ENCODE measurements around the gene PTPRZ1.

Gene PTPRZ1

GRCh38 chr7:121837462-121837861 lies 35.5 kb upstream of the PTPRZ1 start:
- Histone ChIP-seq H3K36me3 (ENCODE audit: control insufficient read depth, insufficient read depth, low read length) (no peaks in the 10 kb centered on the region), H3K27me3 (replicated peaks; ENCODE audit: control insufficient read depth, insufficient read depth, low read length) (no peaks in the 10 kb centered on the region), H3K4me3 (replicated peaks; ENCODE audit: low read depth, low read length) (no peak overlapping the region)
- no peak for DNase-seq (ENCODE audit: extremely low read depth, insufficient read length)
- TF ChIP-seq CTCF (IDR thresholded peaks at IDR 0.05; ENCODE audit: insufficient read depth, low read length, poor library complexity, severe bottlenecking), result no peak

- Histone ChIP-seq H3K36me3 (ENCODE audit: control insufficient read depth, insufficient read depth, low read length) (no peaks in the 10 kb centered on the region), H3K4me3 (replicated peaks; ENCODE audit: low read depth, low read length) (no peak overlapping the region), H3K27me3 (replicated peaks; ENCODE audit: control insufficient read depth, insufficient read depth, low read length) (no peaks in the 10 kb centered on the region)
- no peak for DNase-seq (ENCODE audit: extremely low read depth, insufficient read length)
- no peak for TF ChIP-seq CTCF (IDR thresholded peaks at IDR 0.05; ENCODE audit: insufficient read depth, low read length, poor library complexity, severe bottlenecking)
Measured at GRCh38 chr7:121847041-121847440, 25.9 kb upstream of the PTPRZ1 start.

- no peaks in the 10 kb centered on the region for H3K27me3 ChIP-seq (replicated peaks; ENCODE audit: control insufficient read depth, insufficient read depth, low read length)
- H3K36me3 ChIP-seq (ENCODE audit: control insufficient read depth, insufficient read depth, low read length), result no peaks in the 10 kb centered on the region
- no peak overlapping the region for H3K4me3 ChIP-seq (replicated peaks; ENCODE audit: low read depth, low read length)
- no peak for TF ChIP-seq CTCF (IDR thresholded peaks at IDR 0.05; ENCODE audit: insufficient read depth, low read length, poor library complexity, severe bottlenecking)
- no peak for DNase-seq (ENCODE audit: extremely low read depth, insufficient read length)
Measured at GRCh38 chr7:121853307-121853706, 19.7 kb upstream of the PTPRZ1 start.

- TF ChIP-seq CTCF (IDR thresholded peaks at IDR 0.05; ENCODE audit: insufficient read depth, low read length, poor library complexity, severe bottlenecking), result no peak
- no peaks in the 10 kb centered on the region for H3K36me3 ChIP-seq (ENCODE audit: control insufficient read depth, insufficient read depth, low read length)
- H3K27me3 ChIP-seq (replicated peaks; ENCODE audit: control insufficient read depth, insufficient read depth, low read length), result no peaks in the 10 kb centered on the region
- H3K4me3 ChIP-seq (replicated peaks; ENCODE audit: low read depth, low read length), result no peak overlapping the region
- no peak for DNase-seq (ENCODE audit: extremely low read depth, insufficient read length)
Measured at GRCh38 chr7:121860953-121861352, 12.0 kb upstream of the PTPRZ1 start.

- TF ChIP-seq CTCF (IDR thresholded peaks at IDR 0.05; ENCODE audit: insufficient read depth, low read length, poor library complexity, severe bottlenecking), result no peak
- DNase-seq (ENCODE audit: extremely low read depth, insufficient read length), result no peak
- no peaks in the 10 kb centered on the region for H3K27me3 ChIP-seq (replicated peaks; ENCODE audit: control insufficient read depth, insufficient read depth, low read length)
- no peak overlapping the region for H3K4me3 ChIP-seq (replicated peaks; ENCODE audit: low read depth, low read length)
- no peaks in the 10 kb centered on the region for H3K36me3 ChIP-seq (ENCODE audit: control insufficient read depth, insufficient read depth, low read length)
Measured at GRCh38 chr7:121862591-121862990, 10.4 kb upstream of the PTPRZ1 start.

GRCh38 chr7:121871188-121871587 lies 1.8 kb upstream of the PTPRZ1 start:
- H3K4me3 ChIP-seq (replicated peaks; ENCODE audit: low read depth, low read length), result no peak overlapping the region
- H3K36me3 ChIP-seq (ENCODE audit: control insufficient read depth, insufficient read depth, low read length), result no peaks in the 10 kb centered on the region
- DNase-seq (ENCODE audit: extremely low read depth, insufficient read length), result no peak
- no peaks in the 10 kb centered on the region; the same call in 1 of the 2 replicates for H3K27me3 ChIP-seq (replicated peaks; ENCODE audit: control insufficient read depth, insufficient read depth, low read length)
- no peak for TF ChIP-seq CTCF (IDR thresholded peaks at IDR 0.05; ENCODE audit: insufficient read depth, low read length, poor library complexity, severe bottlenecking)
